ENCODE measurements around the gene ARHGAP25.

GRCh38 chr2:68716604-68717304 lies 17.9 kb upstream of the ARHGAP25 start:
- no peak for TF ChIP-seq CTCF (IDR thresholded peaks at IDR 0.05)
- no peak for TF ChIP-seq POLR2A (IDR thresholded peaks at IDR 0.05)

Data from thyroid gland (tissue), 4 donors.